K562 (cell line): ENCODE results near the gene SNCA. TPM values are rescaled to one million over a fixed set of nuclear protein-coding genes. Genes with fewer than 3 reads are reported as not detected.

Experiments
- ATAC-seq: fragments of 200-7000 bp; cut with Tn5 transposase; 3 replicates; pipeline ENCODE4 v1.9.1; 2020; ENCODE audit warnings: moderate library complexity
- BruUV-seq: library from RNA; stranded (reverse); fragments of 400-500 nt; replicated peaks from 2 replicates; lab custom pipeline; 2021; lab: Mats Ljungman, UMichigan
- CTCF ChIA-PET: fragments of 300-600 bp; formaldehyde crosslinking; extraction: SDS; loops from one replicate; lab custom pipeline; 2021; ENCODE audit warnings: low intra/inter-chr PET ratio; lab: Yijun Ruan, JAX
- POLR2A ChIA-PET: fragments of 300-600, 350-650 bp; sonication (Branson Sonifier 250); formaldehyde crosslinking; extraction: SDS; loops from one replicate; lab custom pipeline; 2021; ENCODE audit warnings: antibody characterized with exemption, inconsistent platforms; lab: Yijun Ruan, JAX
- DNase-seq, 4 experiments: peaks; one replicate each; pipeline versions ENCODE4 v3.0.0 to v3.0.0-alpha.2; 2011 to 2018; ENCODE audit warnings: low spot score in 3 of 4, mixed read lengths in 3 of 4; ENCODE audit errors: extremely low read depth in 1 of 4
- FAIRE-seq: peaks from 2 replicates; lab custom pipeline; 2011; peaks lifted over from hg19 to GRCh38; lab: Jason Lieb, UNC
- H2AFZ ChIP-seq: 2 replicates; pipeline ENCODE4 v1.6.0; 2011; ENCODE audit warnings: low read depth, low read length, control low read depth, inconsistent platforms
- H3K27ac ChIP-seq: fragments of 200-600 bp; 3 replicates; pipeline ENCODE4 v1.8.0; 2011; ENCODE audit warnings: low read depth, mild to moderate bottlenecking, control low read depth, inconsistent platforms, low read length, moderate library complexity, mixed read lengths; ENCODE audit errors: extremely low read depth
- H3K27me3 ChIP-seq, 2 experiments: fragments of 300-600 bp in 1 of 2; 2 replicates in 1 of 2; 3 replicates in 1 of 2; pipeline versions ENCODE4 v1.6.0 to v1.8.0; 2011; ENCODE audit warnings: inconsistent platforms in 2 of 2, low read length in 2 of 2, mild to moderate bottlenecking in 1 of 2, mixed read lengths in 1 of 2, moderate library complexity in 1 of 2; ENCODE audit not compliant: control insufficient read depth in 2 of 2, insufficient read depth in 2 of 2
- H3K36me3 ChIP-seq: fragments of 300-600 bp; 3 replicates; pipeline ENCODE4 v1.8.0; 2011; ENCODE audit warnings: mild to moderate bottlenecking, low read length, inconsistent platforms; ENCODE audit not compliant: control insufficient read depth, insufficient read depth
- H3K4me1 ChIP-seq, 2 experiments: fragments of 200-600 bp in 1 of 2; replicated peaks in 1 of 2; 2 replicates in 1 of 2; 3 replicates in 1 of 2; pipeline versions ENCODE4 v1.5.1 to v1.8.0; 2011; ENCODE audit warnings: inconsistent platforms in 2 of 2, low read length in 2 of 2, mild to moderate bottlenecking in 1 of 2, mixed read lengths in 1 of 2, moderate library complexity in 1 of 2; ENCODE audit not compliant: control insufficient read depth in 2 of 2, insufficient read depth in 2 of 2
- H3K4me2 ChIP-seq: 2 replicates; pipeline ENCODE4 v1.6.1; 2011; ENCODE audit warnings: low read length, control low read depth, inconsistent platforms, mixed read lengths; ENCODE audit not compliant: insufficient read depth
- H3K4me3 ChIP-seq: fragments of 200-600 bp; sonication (generic), shearing (Covaris generic); 2 replicates; pipeline ENCODE4 v1.5.1; 2016; ENCODE audit warnings: control low read depth, inconsistent platforms
- H3K79me2 ChIP-seq: fragments of 200-600 bp; 3 replicates; pipeline ENCODE4 v1.8.0; 2011; ENCODE audit warnings: low read length, inconsistent platforms; ENCODE audit not compliant: control insufficient read depth, insufficient read depth
- H3K9ac ChIP-seq, 2 experiments: 2 replicates each; pipeline versions ENCODE4 v1.6.0 to v1.6.1; 2011; ENCODE audit warnings: low read depth in 2 of 2, low read length in 2 of 2, control low read depth in 1 of 2, inconsistent platforms in 1 of 2, mild to moderate bottlenecking in 1 of 2, mixed read lengths in 1 of 2; ENCODE audit not compliant: insufficient read depth in 1 of 2
- H3K9me1 ChIP-seq: one replicate; pipeline ENCODE4 v1.6.0; 2011; ENCODE audit warnings: inconsistent platforms, mild to moderate bottlenecking, low read length, moderate library complexity; ENCODE audit not compliant: control insufficient read depth, insufficient read depth
- H3K9me3 ChIP-seq: replicated peaks from 2 replicates; pipeline ENCODE4 v1.5.1; 2011; ENCODE audit warnings: low read depth, low read length, inconsistent platforms; ENCODE audit not compliant: control insufficient read depth, insufficient read depth
- H4K20me1 ChIP-seq: replicated peaks from 2 replicates; pipeline ENCODE4 v1.6.1; 2011; ENCODE audit warnings: low read length, inconsistent platforms, mixed read lengths; ENCODE audit not compliant: control insufficient read depth, insufficient read depth
- DACH1 ChIP-seq: fragments of 450-650 bp; IDR thresholded peaks from 2 replicates; pipeline ENCODE4 v1.6.1; 2018; ENCODE audit not compliant: partially characterized antibody
- PHF21A ChIP-seq: fragments of 450-650 bp; IDR thresholded peaks from 2 replicates; pipeline ENCODE4 v1.6.1; 2017; ENCODE audit warnings: low read depth, borderline replicate concordance
- POLR2A ChIP-seq: fragments of 450-650 bp; conservative IDR thresholded peaks from 2 replicates; pipeline ENCODE4 v1.6.1; 2016
- RAD51 ChIP-seq: fragments of 450-650 bp; IDR thresholded peaks from 2 replicates; pipeline ENCODE4 v1.7.1; 2016; ENCODE audit warnings: low read depth, mild to moderate bottlenecking, borderline replicate concordance
- WGBS: fragments of 100-300 bp; shearing (Covaris generic); methylation state at CpG from one replicate; pipeline ENCODE4 v1.1.6; 2016; ENCODE audit warnings: low coverage, mixed read lengths; ENCODE audit not compliant: insufficient coverage; ENCODE audit errors: missing lambda C conversion rate; 5-methylcytosine and 5-hydroxymethylcytosine counted together
- in situ Hi-C: fragments of 300-500 bp; cut with MboI; formaldehyde crosslinking; loops from 4 replicates; pipeline ENCODE4 v1.15.0; 2018; ENCODE audit warnings: inconsistent platforms, mixed read lengths
- intact Hi-C: fragments of 100-400 bp; cut with micrococcal nuclease; formaldehyde crosslinking; loops from 2 replicates; pipeline ENCODE4 v1.14.2; 2022
- polyA plus RNA-seq, 8 experiments: library from polyadenylated mRNA; depleted of rRNA in 4 of 8; stranded (reverse) in 5 of 8; unstranded in 3 of 8; fragments of >200 nt; fragmentation: Nextera tagmentation in 2 of 8; fragmentation: Illumina TruSeq in 1 of 8; extraction: Ambion mirVana in 2 of 8; extraction: Trizol in 1 of 8; gene quantifications; 2 replicates each; pipeline versions ENCODE4 v1.2.1 to v1.2.3, GENCODE V29; 2011 to 2014; ENCODE audit warnings: inconsistent platforms in 1 of 8, missing spikeins in 1 of 8
- total RNA-seq, 7 experiments: library from RNA; depleted of rRNA in 6 of 7; stranded (reverse); fragments of >200 nt in 6 of 7; fragmentation: Illumina TruSeq in 2 of 7; extraction: Trizol in 2 of 7; gene quantifications; 2 replicates each; pipeline versions ENCODE4 v1.2.1 to v1.2.3, GENCODE V29; 2011 to 2021; ENCODE audit warnings: low replicate concordance in 1 of 7
- TF ChIP-seq, protein P1 (sequence below): sonication (generic); formaldehyde crosslinking; IDR thresholded peaks from 2 replicates; pipeline ENCODE4 v1.8.0; 2022; ENCODE audit warnings: missing genetic modification reagents, mild to moderate bottlenecking, moderate library complexity, borderline replicate concordance
- TF ChIP-seq, protein P2 (sequence below), 2 experiments: fragments of 450-650 bp in 1 of 2; sonication (generic) in 1 of 2; formaldehyde crosslinking in 1 of 2; IDR thresholded peaks; 2 replicates each; pipeline versions ENCODE4 v1.7.1 to v1.9.0; 2016 to 2022; ENCODE audit warnings: inconsistent platforms in 1 of 2, mild to moderate bottlenecking in 1 of 2, missing genetic modification reagents in 1 of 2

SNCA gene
- total and polyA plus RNA-seq, 9 of the 15 experiments (the other 6 are each of a cell fraction or from before 2014, with no cell fraction given) = 1.7 to 12.6 (median 3.6) TPM

DNA sequence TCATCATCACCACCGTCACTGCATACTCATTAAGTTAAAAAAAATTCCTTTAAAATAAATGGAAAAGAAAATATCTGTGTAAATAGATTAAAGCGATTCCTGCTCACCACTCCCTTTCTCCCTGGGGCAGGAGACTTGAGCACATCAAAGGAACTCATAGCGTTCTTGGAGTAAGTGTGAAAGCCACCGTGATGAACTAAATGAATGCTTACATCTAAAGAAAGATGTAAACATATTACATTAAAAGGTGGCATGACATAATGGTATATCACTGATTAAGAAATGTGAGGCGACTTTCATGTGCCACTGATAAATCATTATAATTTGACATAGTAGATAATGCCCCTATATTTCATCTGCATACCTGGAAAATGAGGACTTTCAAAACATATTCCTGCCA is 92.0 kb downstream of the SNCA start:
- DNase-seq (no peak), FAIRE-seq (no peak), ATAC-seq (no peak)
- intact Hi-C loops (no loop called here), in situ Hi-C loops (no loop called here)
- BruUV-seq = no TSS peak
- Histone ChIP-seq H3K27me3 (no peaks in the 10 kb centered on the region), H3K36me3 (no peaks in the 10 kb centered on the region), H3K4me1 (no peaks in the 10 kb centered on the region), H3K9me3 (no peaks in the 10 kb centered on the region; the same call in 1 of the 2 replicates), H3K27ac (no peak overlapping the region), H2AFZ (no peak overlapping the region), H3K4me3 (no peak overlapping the region), H3K79me2 (no peaks in the 10 kb centered on the region), H3K9ac (no peak overlapping the region), H4K20me1 (no peaks in the 10 kb centered on the region), H3K4me2 (no peak overlapping the region), H3K9me1 (no peaks in the 10 kb centered on the region)
- WGBS = 1% methylated on average over 4 of the region's 5 CpGs
- ChIA-PET CTCF (no interaction called here), POLR2A (no interaction called here)
- TF ChIP-seq DACH1 = no peak
- TF ChIP-seq RAD51 = no peak
- TF ChIP-seq, protein P1, sequence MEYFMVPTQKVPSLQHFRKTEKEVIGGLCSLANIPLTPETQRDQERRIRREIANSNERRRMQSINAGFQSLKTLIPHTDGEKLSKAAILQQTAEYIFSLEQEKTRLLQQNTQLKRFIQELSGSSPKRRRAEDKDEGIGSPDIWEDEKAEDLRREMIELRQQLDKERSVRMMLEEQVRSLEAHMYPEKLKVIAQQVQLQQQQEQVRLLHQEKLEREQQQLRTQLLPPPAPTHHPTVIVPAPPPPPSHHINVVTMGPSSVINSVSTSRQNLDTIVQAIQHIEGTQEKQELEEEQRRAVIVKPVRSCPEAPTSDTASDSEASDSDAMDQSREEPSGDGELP (CRISPR knock-in tag) = no peak
- no peak for TF ChIP-seq PHF21A
- TF ChIP-seq, protein P2, sequence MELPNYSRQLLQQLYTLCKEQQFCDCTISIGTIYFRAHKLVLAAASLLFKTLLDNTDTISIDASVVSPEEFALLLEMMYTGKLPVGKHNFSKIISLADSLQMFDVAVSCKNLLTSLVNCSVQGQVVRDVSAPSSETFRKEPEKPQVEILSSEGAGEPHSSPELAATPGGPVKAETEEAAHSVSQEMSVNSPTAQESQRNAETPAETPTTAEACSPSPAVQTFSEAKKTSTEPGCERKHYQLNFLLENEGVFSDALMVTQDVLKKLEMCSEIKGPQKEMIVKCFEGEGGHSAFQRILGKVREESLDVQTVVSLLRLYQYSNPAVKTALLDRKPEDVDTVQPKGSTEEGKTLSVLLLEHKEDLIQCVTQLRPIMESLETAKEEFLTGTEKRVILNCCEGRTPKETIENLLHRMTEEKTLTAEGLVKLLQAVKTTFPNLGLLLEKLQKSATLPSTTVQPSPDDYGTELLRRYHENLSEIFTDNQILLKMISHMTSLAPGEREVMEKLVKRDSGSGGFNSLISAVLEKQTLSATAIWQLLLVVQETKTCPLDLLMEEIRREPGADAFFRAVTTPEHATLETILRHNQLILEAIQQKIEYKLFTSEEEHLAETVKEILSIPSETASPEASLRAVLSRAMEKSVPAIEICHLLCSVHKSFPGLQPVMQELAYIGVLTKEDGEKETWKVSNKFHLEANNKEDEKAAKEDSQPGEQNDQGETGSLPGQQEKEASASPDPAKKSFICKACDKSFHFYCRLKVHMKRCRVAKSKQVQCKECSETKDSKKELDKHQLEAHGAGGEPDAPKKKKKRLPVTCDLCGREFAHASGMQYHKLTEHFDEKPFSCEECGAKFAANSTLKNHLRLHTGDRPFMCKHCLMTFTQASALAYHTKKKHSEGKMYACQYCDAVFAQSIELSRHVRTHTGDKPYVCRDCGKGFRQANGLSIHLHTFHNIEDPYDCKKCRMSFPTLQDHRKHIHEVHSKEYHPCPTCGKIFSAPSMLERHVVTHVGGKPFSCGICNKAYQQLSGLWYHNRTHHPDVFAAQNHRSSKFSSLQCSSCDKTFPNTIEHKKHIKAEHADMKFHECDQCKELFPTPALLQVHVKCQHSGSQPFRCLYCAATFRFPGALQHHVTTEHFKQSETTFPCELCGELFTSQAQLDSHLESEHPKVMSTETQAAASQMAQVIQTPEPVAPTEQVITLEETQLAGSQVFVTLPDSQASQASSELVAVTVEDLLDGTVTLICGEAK (IDR thresholded peaks at IDR 0.05) = no peak
- TF ChIP-seq, protein P2 (CRISPR knock-in tag; IDR thresholded peaks at IDR 0.05) = no peak
- TF ChIP-seq POLR2A = no peak
